ENCODE measurements around the gene COQ8A. TPM values are rescaled to one million over a fixed set of nuclear protein-coding genes. Genes with fewer than 3 reads are reported as not detected.

Gene COQ8A
- polyA plus RNA-seq, 1 of the 3 experiments (the other 2 are of a cell fraction), result 11.8 TPM

DNA sequence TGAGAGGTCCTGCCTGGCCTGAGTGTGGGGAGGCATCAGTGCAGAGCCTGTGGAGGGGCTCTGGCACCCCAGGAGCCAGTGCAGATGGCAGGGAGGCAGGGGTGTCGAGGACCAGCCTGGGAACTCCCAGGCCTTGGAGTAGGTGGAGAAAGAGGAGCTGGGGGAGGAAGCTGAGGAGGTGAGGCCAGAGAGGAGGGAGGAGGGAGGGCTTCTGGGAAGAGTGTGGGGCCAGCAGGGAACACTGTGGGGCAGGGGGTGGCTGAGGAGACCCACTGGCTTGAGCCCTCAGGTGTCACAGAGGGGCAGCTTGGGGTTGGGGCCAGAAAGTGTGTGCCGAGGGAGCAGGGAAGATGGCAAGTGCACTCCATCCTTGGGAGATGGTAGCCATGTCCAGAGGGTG is 3.8 kb downstream of the COQ8A start:
- no peak overlapping the region for H3K4me2 ChIP-seq
- H3K9ac ChIP-seq, result no peak overlapping the region
- no peak overlapping the region for H3K4me3 ChIP-seq (ENCODE audit: low read depth in 2 of 2, low read length in 1 of 2)
- 88% methylated on average over 2 of the region's 2 CpGs for WGBS (ENCODE audit: low lambda C conversion rate)
- no peak overlapping the region for H2AFZ ChIP-seq (ENCODE audit: low read depth)
- H3K9me3 ChIP-seq, result no peaks in the 10 kb centered on the region
- H3K36me3 ChIP-seq (replicated peaks in 1 of 2; ENCODE audit: control insufficient read depth in 1 of 2, insufficient read depth in 2 of 2, low read length in 1 of 2), result no peaks in the 10 kb centered on the region
- no peak for DNase-seq
- peaks cover 6% of the 10 kb centered on the region for H3F3A ChIP-seq (replicated peaks; ENCODE audit: insufficient read depth)
- no peaks in the 10 kb centered on the region for H4K20me1 ChIP-seq (ENCODE audit: insufficient read depth)
- POLR2A ChIA-PET, result no interaction called here
- H3K79me2 ChIP-seq (ENCODE audit: insufficient read depth), result no peaks in the 10 kb centered on the region
- H3K27ac ChIP-seq (ENCODE audit: low read depth in 2 of 2, low read length in 1 of 2), result no peak overlapping the region
- TF ChIP-seq FOSL2 (IDR thresholded peaks at IDR 0.05; ENCODE audit: borderline replicate concordance, low read depth) (no peak), FOXM1 (IDR thresholded peaks at IDR 0.05; ENCODE audit: low read depth) (no peak), RAD21 (IDR thresholded peaks at IDR 0.05; ENCODE audit: low read length) (no peak), MXI1 (IDR thresholded peaks at IDR 0.05; ENCODE audit: low read depth, low read length) (no peak), TAF1 (IDR thresholded peaks at IDR 0.05; ENCODE audit: borderline replicate concordance, low read depth, low read length) (no peak)
- no peaks in the 10 kb centered on the region for H3K27me3 ChIP-seq (ENCODE audit: insufficient read depth)
- CTCF ChIA-PET, result no interaction called here
- H3K9me2 ChIP-seq, result no peaks in the 10 kb centered on the region
- H3K4me1 ChIP-seq (ENCODE audit: control insufficient read depth in 1 of 2, insufficient read depth in 2 of 2, low read depth in 1 of 2, low read length in 1 of 2), result peaks cover under 1 to 21% of the 10 kb centered on the region in 2 experiments; a peak in 2 of 4 replicates

DNA sequence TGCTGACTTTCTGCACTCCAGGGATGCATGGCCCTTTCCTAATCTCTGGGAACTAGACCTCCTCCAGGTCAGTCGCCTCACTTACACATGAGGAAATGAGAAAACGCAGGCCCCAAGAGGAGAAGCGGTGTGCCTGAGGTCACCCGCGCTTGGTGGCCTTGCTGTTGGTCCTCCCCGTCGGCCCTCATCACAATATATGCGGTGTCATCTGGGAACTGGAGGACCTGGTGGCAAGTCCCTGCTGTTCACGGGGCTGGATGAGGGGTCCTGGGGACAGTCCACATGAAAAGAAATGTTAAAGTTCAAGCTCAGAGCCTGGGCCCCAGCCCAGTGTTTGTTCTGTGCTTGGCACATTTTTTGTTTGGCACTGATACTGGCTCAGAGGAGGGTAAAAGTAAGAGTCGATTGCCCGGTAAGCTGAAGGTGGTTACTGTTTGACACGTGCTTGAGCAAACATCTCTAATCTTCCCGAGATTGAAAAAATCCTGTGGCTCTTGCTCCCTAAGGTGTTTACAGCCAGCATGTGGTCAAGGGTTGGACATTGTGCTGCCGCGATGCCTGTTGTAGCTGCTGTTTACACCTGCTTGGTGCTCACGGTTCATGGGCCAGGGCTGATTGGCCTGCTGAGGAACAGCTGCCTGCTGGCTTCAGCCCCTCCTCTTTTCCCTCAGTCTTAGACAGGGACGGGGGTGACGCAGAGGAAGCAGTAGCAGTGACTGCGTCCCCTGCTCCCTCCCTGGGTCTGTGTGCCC is 5.2 kb downstream of the COQ8A start:
- POLR2A ChIA-PET, result no interaction called here
- WGBS (ENCODE audit: low lambda C conversion rate), result 93% methylated on average over 19 of the region's 19 CpGs
- TF ChIP-seq MEF2A (IDR thresholded peaks at IDR 0.05; ENCODE audit: borderline replicate concordance, low read depth) (no peak), GABPA (IDR thresholded peaks at IDR 0.05; ENCODE audit: low read depth) (no peak)
- TF ChIP-seq, protein P1, sequence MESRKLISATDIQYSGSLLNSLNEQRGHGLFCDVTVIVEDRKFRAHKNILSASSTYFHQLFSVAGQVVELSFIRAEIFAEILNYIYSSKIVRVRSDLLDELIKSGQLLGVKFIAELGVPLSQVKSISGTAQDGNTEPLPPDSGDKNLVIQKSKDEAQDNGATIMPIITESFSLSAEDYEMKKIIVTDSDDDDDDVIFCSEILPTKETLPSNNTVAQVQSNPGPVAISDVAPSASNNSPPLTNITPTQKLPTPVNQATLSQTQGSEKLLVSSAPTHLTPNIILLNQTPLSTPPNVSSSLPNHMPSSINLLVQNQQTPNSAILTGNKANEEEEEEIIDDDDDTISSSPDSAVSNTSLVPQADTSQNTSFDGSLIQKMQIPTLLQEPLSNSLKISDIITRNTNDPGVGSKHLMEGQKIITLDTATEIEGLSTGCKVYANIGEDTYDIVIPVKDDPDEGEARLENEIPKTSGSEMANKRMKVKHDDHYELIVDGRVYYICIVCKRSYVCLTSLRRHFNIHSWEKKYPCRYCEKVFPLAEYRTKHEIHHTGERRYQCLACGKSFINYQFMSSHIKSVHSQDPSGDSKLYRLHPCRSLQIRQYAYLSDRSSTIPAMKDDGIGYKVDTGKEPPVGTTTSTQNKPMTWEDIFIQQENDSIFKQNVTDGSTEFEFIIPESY (IDR thresholded peaks at IDR 0.05; ENCODE audit: borderline replicate concordance, low read depth), result no peak
- no peaks in the 10 kb centered on the region for H3K36me3 ChIP-seq (replicated peaks in 1 of 2; ENCODE audit: control insufficient read depth in 1 of 2, insufficient read depth in 2 of 2, low read length in 1 of 2)
- no peak overlapping the region for H3K9ac ChIP-seq
- H3K79me2 ChIP-seq (ENCODE audit: insufficient read depth), result no peaks in the 10 kb centered on the region
- no peak overlapping the region for H3K4me2 ChIP-seq
- peaks cover 0 to 21% of the 10 kb centered on the region in 2 experiments; a peak in 1 of 4 replicates for H3K4me1 ChIP-seq (ENCODE audit: control insufficient read depth in 1 of 2, insufficient read depth in 2 of 2, low read depth in 1 of 2, low read length in 1 of 2)
- no peak for DNase-seq
- no peak overlapping the region for H3K27ac ChIP-seq (ENCODE audit: low read depth in 2 of 2, low read length in 1 of 2)
- no peaks in the 10 kb centered on the region for H3K9me3 ChIP-seq
- CTCF ChIA-PET, result interaction anchor here (1.3 kb wide), 1 partner anchor 319 kb away, joined by 5 read pairs; no protein-coding TSS in a partner anchor
- no peak overlapping the region for H2AFZ ChIP-seq (ENCODE audit: low read depth)
- H3K27me3 ChIP-seq (ENCODE audit: insufficient read depth), result no peaks in the 10 kb centered on the region
- H4K20me1 ChIP-seq (ENCODE audit: insufficient read depth), result no peaks in the 10 kb centered on the region
- H3K9me2 ChIP-seq, result no peaks in the 10 kb centered on the region
- H3K4me3 ChIP-seq (ENCODE audit: low read depth in 2 of 2, low read length in 1 of 2), result no peak overlapping the region
- H3F3A ChIP-seq (replicated peaks; ENCODE audit: insufficient read depth), result no peaks in the 10 kb centered on the region

DNA sequence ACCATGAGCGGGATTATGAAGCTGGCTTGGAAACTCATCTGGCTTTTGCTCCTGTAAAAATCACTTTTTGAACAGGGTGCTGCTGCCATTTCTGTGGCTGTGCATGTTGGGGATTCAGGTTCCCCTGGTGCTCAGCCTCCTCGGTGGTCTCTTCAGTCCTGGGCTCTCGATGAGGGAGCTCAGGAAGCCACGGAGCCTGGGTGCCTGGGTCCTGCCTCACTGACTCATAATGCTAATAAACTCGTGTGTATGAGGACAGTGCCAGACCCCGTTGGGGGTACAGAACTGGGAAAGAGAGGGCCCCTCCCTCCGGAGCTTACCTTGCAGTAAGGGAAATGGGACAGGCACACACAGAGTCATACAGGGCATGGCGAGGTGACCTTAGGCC is 5.8 kb downstream of the COQ8A start:
- DNase-seq, result no peak
- TF ChIP-seq, protein P2, sequence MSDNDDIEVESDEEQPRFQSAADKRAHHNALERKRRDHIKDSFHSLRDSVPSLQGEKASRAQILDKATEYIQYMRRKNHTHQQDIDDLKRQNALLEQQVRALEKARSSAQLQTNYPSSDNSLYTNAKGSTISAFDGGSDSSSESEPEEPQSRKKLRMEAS (IDR thresholded peaks at IDR 0.05; ENCODE audit: low read depth), result no peak
- TF ChIP-seq, protein P1 (IDR thresholded peaks at IDR 0.05; ENCODE audit: borderline replicate concordance, low read depth), result no peak
- no peak for TF ChIP-seq NRF1 (IDR thresholded peaks at IDR 0.05; ENCODE audit: low read depth, low read length)
- TF ChIP-seq GABPA (IDR thresholded peaks at IDR 0.05; ENCODE audit: low read depth), result no peak
- TF ChIP-seq FOSL2 (IDR thresholded peaks at IDR 0.05; ENCODE audit: borderline replicate concordance, low read depth), result no peak
- no peak for TF ChIP-seq TAF1 (IDR thresholded peaks at IDR 0.05; ENCODE audit: borderline replicate concordance, low read depth, low read length)
- TF ChIP-seq POLR2AphosphoS5 (IDR thresholded peaks at IDR 0.05; ENCODE audit: low read depth, low read length), result no peak
- TF ChIP-seq, protein P3, sequence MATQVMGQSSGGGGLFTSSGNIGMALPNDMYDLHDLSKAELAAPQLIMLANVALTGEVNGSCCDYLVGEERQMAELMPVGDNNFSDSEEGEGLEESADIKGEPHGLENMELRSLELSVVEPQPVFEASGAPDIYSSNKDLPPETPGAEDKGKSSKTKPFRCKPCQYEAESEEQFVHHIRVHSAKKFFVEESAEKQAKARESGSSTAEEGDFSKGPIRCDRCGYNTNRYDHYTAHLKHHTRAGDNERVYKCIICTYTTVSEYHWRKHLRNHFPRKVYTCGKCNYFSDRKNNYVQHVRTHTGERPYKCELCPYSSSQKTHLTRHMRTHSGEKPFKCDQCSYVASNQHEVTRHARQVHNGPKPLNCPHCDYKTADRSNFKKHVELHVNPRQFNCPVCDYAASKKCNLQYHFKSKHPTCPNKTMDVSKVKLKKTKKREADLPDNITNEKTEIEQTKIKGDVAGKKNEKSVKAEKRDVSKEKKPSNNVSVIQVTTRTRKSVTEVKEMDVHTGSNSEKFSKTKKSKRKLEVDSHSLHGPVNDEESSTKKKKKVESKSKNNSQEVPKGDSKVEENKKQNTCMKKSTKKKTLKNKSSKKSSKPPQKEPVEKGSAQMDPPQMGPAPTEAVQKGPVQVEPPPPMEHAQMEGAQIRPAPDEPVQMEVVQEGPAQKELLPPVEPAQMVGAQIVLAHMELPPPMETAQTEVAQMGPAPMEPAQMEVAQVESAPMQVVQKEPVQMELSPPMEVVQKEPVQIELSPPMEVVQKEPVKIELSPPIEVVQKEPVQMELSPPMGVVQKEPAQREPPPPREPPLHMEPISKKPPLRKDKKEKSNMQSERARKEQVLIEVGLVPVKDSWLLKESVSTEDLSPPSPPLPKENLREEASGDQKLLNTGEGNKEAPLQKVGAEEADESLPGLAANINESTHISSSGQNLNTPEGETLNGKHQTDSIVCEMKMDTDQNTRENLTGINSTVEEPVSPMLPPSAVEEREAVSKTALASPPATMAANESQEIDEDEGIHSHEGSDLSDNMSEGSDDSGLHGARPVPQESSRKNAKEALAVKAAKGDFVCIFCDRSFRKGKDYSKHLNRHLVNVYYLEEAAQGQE (IDR thresholded peaks at IDR 0.05; ENCODE audit: low read depth, low read length), result no peak
- peaks cover 0 to 18% of the 10 kb centered on the region in 2 experiments; a peak in 1 of 4 replicates for H3K4me1 ChIP-seq (ENCODE audit: control insufficient read depth in 1 of 2, insufficient read depth in 2 of 2, low read depth in 1 of 2, low read length in 1 of 2)
- H4K20me1 ChIP-seq (ENCODE audit: insufficient read depth), result no peaks in the 10 kb centered on the region
- no peak overlapping the region for H3K27ac ChIP-seq (ENCODE audit: low read depth in 2 of 2, low read length in 1 of 2)
- no peaks in the 10 kb centered on the region for H3F3A ChIP-seq (replicated peaks; ENCODE audit: insufficient read depth)
- CTCF ChIA-PET, result interaction anchor here (1.0 to 1.3 kb wide), 2 partner anchors 312 to 319 kb away, joined by 3 to 5 read pairs; no protein-coding TSS in a partner anchor
- no peak overlapping the region for H2AFZ ChIP-seq (ENCODE audit: low read depth)
- H3K4me2 ChIP-seq, result no peak overlapping the region
- no peaks in the 10 kb centered on the region for H3K36me3 ChIP-seq (replicated peaks in 1 of 2; ENCODE audit: control insufficient read depth in 1 of 2, insufficient read depth in 2 of 2, low read length in 1 of 2)
- no peak overlapping the region for H3K9ac ChIP-seq
- H3K9me3 ChIP-seq, result no peaks in the 10 kb centered on the region
- H3K9me2 ChIP-seq, result no peaks in the 10 kb centered on the region
- H3K27me3 ChIP-seq (ENCODE audit: insufficient read depth), result no peaks in the 10 kb centered on the region
- H3K4me3 ChIP-seq (ENCODE audit: low read depth in 2 of 2, low read length in 1 of 2), result no peak overlapping the region
- H3K79me2 ChIP-seq (ENCODE audit: insufficient read depth), result no peaks in the 10 kb centered on the region
- POLR2A ChIA-PET, result no interaction called here
- 78% methylated on average over 7 of the region's 8 CpGs for WGBS (ENCODE audit: low lambda C conversion rate)
